ENCODE data around the gene SPINK9.

Gene SPINK9

GRCh38 chr5:148343046-148343407 lies 7.7 kb downstream of the SPINK9 start:
- Mint-ChIP-seq H3K36me3 (no peaks in the 10 kb centered on the region), H3K27ac (no peak overlapping the region), H3K9me3 (no peaks in the 10 kb centered on the region), H3K4me3 (no peak overlapping the region), H3K4me1 (no peaks in the 10 kb centered on the region), H3K27me3 (no peaks in the 10 kb centered on the region)

GRCh38 chr5:148343603-148344487 lies 8.5 kb downstream of the SPINK9 start:
- no peaks in the 10 kb centered on the region for H3K27me3 Mint-ChIP-seq
- H3K9me3 Mint-ChIP-seq: no peaks in the 10 kb centered on the region
- H3K4me1 Mint-ChIP-seq: no peaks in the 10 kb centered on the region
- no peaks in the 10 kb centered on the region for H3K36me3 Mint-ChIP-seq
- H3K27ac Mint-ChIP-seq: no peak overlapping the region
- no peak overlapping the region for H3K4me3 Mint-ChIP-seq

GRCh38 chr5:148347706-148348105 lies 12.3 kb downstream of the SPINK9 start:
- H3K27me3 Mint-ChIP-seq: no peaks in the 10 kb centered on the region
- H3K27ac Mint-ChIP-seq: no peak overlapping the region
- no peak overlapping the region for H3K4me3 Mint-ChIP-seq
- peaks cover 3% of the 10 kb centered on the region for H3K36me3 Mint-ChIP-seq
- no peaks in the 10 kb centered on the region for H3K4me1 Mint-ChIP-seq
- H3K9me3 Mint-ChIP-seq: no peaks in the 10 kb centered on the region

- H3K27me3 Mint-ChIP-seq: no peaks in the 10 kb centered on the region
- peaks cover 3% of the 10 kb centered on the region for H3K36me3 Mint-ChIP-seq
- H3K9me3 Mint-ChIP-seq: no peaks in the 10 kb centered on the region
- H3K4me3 Mint-ChIP-seq: no peak overlapping the region
- no peaks in the 10 kb centered on the region for H3K4me1 Mint-ChIP-seq
- H3K27ac Mint-ChIP-seq: no peak overlapping the region
Observed at GRCh38 chr5:148352696-148353095, 17.3 kb downstream of the SPINK9 start.

GRCh38 chr5:148353634-148354033 lies 18.3 kb downstream of the SPINK9 start:
- peaks cover 3% of the 10 kb centered on the region for H3K36me3 Mint-ChIP-seq
- H3K4me1 Mint-ChIP-seq: no peaks in the 10 kb centered on the region
- H3K27me3 Mint-ChIP-seq: no peaks in the 10 kb centered on the region
- no peak overlapping the region for H3K4me3 Mint-ChIP-seq
- H3K27ac Mint-ChIP-seq: no peak overlapping the region
- no peaks in the 10 kb centered on the region for H3K9me3 Mint-ChIP-seq

GRCh38 chr5:148364343-148364742 lies 29.0 kb downstream of the SPINK9 start:
- H3K36me3 Mint-ChIP-seq: peaks cover 10% of the 10 kb centered on the region
- H3K9me3 Mint-ChIP-seq: peaks cover 5% of the 10 kb centered on the region
- H3K27ac Mint-ChIP-seq: no peak overlapping the region
- H3K4me1 Mint-ChIP-seq: no peaks in the 10 kb centered on the region
- no peaks in the 10 kb centered on the region for H3K27me3 Mint-ChIP-seq
- H3K4me3 Mint-ChIP-seq: no peak overlapping the region

GRCh38 chr5:148368299-148368698 lies 32.9 kb downstream of the SPINK9 start:
- Mint-ChIP-seq H3K9me3 (no peaks in the 10 kb centered on the region), H3K36me3 (peaks cover 9% of the 10 kb centered on the region), H3K27me3 (no peaks in the 10 kb centered on the region), H3K27ac (no peak overlapping the region), H3K4me1 (no peaks in the 10 kb centered on the region), H3K4me3 (no peak overlapping the region)

- no peaks in the 10 kb centered on the region for H3K27me3 Mint-ChIP-seq
- H3K9me3 Mint-ChIP-seq: no peaks in the 10 kb centered on the region
- no peak overlapping the region for H3K4me3 Mint-ChIP-seq
- peaks cover 9% of the 10 kb centered on the region for H3K36me3 Mint-ChIP-seq
- no peaks in the 10 kb centered on the region for H3K4me1 Mint-ChIP-seq
- no peak overlapping the region for H3K27ac Mint-ChIP-seq
Observed at GRCh38 chr5:148372166-148372725, 36.9 kb downstream of the SPINK9 start.

- no peak overlapping the region for H3K27ac Mint-ChIP-seq
- no peaks in the 10 kb centered on the region for H3K9me3 Mint-ChIP-seq
Observed at GRCh38 chr5:148372893-148373292, 37.5 kb downstream of the SPINK9 start.

GRCh38 chr5:148374690-148375360 lies 39.5 kb downstream of the SPINK9 start:
- Mint-ChIP-seq H3K9me3 (no peaks in the 10 kb centered on the region), H3K4me3 (no peak overlapping the region), H3K4me1 (peaks cover 8% of the 10 kb centered on the region), H3K27ac (no peak overlapping the region), H3K36me3 (peaks cover 12% of the 10 kb centered on the region), H3K27me3 (no peaks in the 10 kb centered on the region)

More at GRCh38 chr5:148372893-148373292, 37.5 kb downstream of the SPINK9 start:
- Mint-ChIP-seq H3K4me3 (no peak overlapping the region), H3K36me3 (peaks cover 12% of the 10 kb centered on the region), H3K27me3 (no peaks in the 10 kb centered on the region), H3K4me1 (no peaks in the 10 kb centered on the region)

GRCh38 chr5:148376198-148376597 lies 40.8 kb downstream of the SPINK9 start:
- Mint-ChIP-seq H3K4me1 (peaks cover 12% of the 10 kb centered on the region), H3K9me3 (no peaks in the 10 kb centered on the region), H3K36me3 (peaks cover 13% of the 10 kb centered on the region), H3K27ac (no peak overlapping the region), H3K27me3 (no peaks in the 10 kb centered on the region), H3K4me3 (no peak overlapping the region)

GRCh38 chr5:148378670-148379069 lies 43.3 kb downstream of the SPINK9 start:
- H3K27me3 Mint-ChIP-seq: no peaks in the 10 kb centered on the region
- peaks cover 13% of the 10 kb centered on the region for H3K36me3 Mint-ChIP-seq
- no peak overlapping the region for H3K4me3 Mint-ChIP-seq
- H3K4me1 Mint-ChIP-seq: peaks cover 18% of the 10 kb centered on the region
- H3K27ac Mint-ChIP-seq: no peak overlapping the region
- H3K9me3 Mint-ChIP-seq: no peaks in the 10 kb centered on the region

GRCh38 chr5:148379340-148379739 lies 44.0 kb downstream of the SPINK9 start:
- H3K27me3 Mint-ChIP-seq: no peaks in the 10 kb centered on the region
- peaks cover 13% of the 10 kb centered on the region for H3K36me3 Mint-ChIP-seq
- no peak overlapping the region for H3K4me3 Mint-ChIP-seq
- H3K4me1 Mint-ChIP-seq: peaks cover 21% of the 10 kb centered on the region
- no peak overlapping the region for H3K27ac Mint-ChIP-seq
- no peaks in the 10 kb centered on the region for H3K9me3 Mint-ChIP-seq

- H3K4me1 Mint-ChIP-seq: peaks cover 47% of the 10 kb centered on the region
Observed at GRCh38 chr5:148381906-148382305, 46.5 kb downstream of the SPINK9 start.

GRCh38 chr5:148382961-148383360 lies 47.6 kb downstream of the SPINK9 start:
- peaks cover 57% of the 10 kb centered on the region for H3K4me1 Mint-ChIP-seq

More at GRCh38 chr5:148381906-148382305, 46.5 kb downstream of the SPINK9 start:
- no peak overlapping the region for H3K27ac Mint-ChIP-seq
- peaks cover 13% of the 10 kb centered on the region for H3K36me3 Mint-ChIP-seq
- H3K4me3 Mint-ChIP-seq: no peak overlapping the region
- no peaks in the 10 kb centered on the region for H3K27me3 Mint-ChIP-seq
- H3K9me3 Mint-ChIP-seq: no peaks in the 10 kb centered on the region

More at GRCh38 chr5:148382961-148383360, 47.6 kb downstream of the SPINK9 start:
- H3K4me3 Mint-ChIP-seq: peak overlapping the region; percentile 86
- H3K27ac Mint-ChIP-seq: peak overlapping the region; percentile 88
- H3K36me3 Mint-ChIP-seq: peaks cover 9% of the 10 kb centered on the region
- H3K9me3 Mint-ChIP-seq: no peaks in the 10 kb centered on the region
- no peaks in the 10 kb centered on the region for H3K27me3 Mint-ChIP-seq
